ENCODE measurements around the gene PICALM. TPM values are rescaled to one million over a fixed set of nuclear protein-coding genes. Genes with fewer than 3 reads are reported as not detected.

The PICALM gene
- total RNA-seq, 1 donor from 2014 or later = 182 TPM

DNA sequence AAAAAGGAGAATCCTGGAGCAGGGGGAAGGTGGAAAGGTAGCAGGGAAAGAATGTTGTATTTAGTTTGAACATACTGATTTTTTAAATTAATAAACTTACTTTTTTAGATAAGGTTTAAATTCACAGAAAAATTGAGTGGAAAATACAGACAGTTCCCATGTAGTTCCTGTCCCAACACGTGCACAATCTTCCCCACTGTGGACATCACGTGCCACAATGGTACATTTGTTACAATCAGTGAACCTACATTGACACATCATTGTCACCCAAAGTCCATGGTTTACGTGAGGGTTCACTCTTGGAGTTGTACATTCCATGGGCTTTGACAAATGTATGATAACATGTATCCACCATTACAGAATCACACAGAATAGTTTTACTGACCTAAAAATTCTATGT is 10.5 kb upstream of the PICALM start:
- no peak for DNase-seq (ENCODE audit: low read depth)

DNA sequence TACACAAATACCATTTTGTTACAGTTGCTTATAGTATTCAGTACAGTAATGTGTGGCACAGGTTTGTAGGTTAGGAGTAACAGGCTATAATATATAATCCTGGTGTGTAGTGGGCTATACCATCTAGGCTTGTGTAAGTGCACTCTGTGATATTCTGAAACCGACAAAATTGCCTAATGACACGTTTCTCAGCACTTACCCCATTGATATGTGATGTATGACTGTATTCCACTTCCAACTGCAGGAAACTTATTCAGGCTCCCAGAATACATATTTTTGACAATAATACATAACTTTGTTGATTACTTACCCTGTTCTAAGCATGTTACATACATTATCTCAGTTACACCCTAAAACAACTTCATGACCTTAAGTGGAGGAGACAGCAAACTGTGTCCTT is 5.1 kb upstream of the PICALM start:
- DNase-seq (ENCODE audit: low read depth) = no peak

DNA sequence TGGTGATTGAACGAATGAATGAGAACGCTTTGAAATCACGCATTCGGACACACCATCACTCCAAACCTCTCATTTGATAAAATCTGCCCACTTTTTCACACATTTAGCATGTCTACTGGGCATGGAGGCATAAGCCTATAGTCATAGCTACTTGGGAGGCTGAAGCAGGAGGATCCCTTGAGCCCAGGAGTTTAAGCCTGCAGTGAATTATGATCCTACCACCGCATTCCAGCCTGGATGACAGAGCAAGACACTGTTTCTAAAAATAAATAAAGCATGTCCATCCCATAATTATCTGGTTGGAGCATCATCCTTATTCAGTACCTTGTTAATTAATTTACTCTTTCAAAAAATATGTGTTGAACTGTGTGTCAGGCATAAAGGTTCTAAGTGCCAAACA is 3.3 kb upstream of the PICALM start:
- peak; percentile 17 for DNase-seq (ENCODE audit: low read depth)

DNA sequence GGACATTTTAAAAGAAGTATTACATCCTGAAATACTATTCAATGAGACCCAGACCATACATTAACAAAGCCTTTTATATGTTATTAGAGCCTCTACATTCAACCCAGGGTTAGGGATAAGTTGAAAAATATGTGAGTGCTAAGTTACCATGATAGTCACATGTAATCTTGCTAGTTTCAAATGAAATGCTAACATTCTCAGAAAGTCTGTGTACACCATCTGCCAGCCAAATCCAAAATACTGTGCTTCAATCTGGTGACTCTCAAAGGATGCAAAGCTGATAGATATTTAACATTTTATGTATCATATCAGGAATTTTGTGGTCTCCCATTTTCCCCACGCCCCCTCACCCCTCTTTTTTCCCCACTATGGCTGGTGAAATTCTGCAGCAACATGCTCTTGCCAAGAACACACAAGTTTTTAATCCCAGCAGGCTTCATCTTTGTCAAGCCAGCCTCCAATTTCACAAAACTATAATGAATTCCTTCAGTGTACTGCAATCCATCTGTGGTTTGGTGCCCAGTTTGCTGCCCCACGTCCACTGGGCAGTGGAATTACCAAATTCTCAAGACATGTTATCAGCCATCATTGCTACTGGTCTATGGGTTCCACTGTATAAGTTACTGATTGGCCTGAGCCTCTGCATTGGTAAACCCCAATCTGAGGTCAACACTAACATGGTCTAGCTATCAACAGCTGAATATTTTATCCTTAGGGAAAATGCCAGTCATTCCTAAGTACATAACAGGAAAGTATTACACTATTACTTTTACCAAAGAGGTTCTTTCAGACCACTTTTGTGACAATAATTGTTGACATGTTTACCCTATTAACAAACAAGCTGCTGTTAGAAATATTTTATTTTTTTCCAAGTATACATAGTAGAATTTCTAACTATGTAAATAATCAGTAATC is 1.5 kb upstream of the PICALM start:
- peak; percentile 47 for DNase-seq (ENCODE audit: low read depth)

DNA sequence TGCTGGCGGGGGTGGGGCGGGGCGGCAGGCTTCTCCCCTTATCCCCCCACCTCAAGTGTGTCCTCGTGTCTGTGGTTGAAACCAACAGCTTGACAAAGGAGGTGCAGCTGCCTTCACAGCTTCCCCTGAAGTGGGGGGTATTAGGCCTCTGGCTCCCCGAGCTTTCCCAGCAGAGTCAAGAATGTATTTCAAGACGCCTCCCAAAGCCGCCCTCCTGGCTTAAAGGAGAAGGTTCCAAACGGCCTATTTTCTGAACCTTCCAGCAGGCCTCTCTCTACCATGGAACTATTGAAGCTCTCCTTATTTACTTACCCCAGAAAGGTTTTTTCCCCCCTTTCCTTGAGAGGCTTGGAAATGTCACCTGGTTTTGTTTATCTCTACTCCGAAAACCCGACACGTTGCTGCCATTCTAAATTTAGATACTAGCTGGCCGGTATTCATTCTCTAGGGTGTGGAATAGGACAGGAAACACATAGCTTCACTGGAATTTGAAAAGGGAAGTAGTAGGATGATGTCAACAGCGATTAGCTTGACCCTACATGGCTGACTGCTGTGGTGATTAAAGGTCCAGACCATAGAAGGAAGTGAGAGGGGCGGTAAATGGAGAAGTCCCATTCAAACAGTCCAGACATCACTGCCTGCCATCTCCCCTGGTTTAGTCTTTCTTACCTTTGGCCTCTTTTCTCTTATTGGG is 671 bp upstream of the PICALM start:
- peak; percentile 95 for DNase-seq (ENCODE audit: low read depth)

DNA sequence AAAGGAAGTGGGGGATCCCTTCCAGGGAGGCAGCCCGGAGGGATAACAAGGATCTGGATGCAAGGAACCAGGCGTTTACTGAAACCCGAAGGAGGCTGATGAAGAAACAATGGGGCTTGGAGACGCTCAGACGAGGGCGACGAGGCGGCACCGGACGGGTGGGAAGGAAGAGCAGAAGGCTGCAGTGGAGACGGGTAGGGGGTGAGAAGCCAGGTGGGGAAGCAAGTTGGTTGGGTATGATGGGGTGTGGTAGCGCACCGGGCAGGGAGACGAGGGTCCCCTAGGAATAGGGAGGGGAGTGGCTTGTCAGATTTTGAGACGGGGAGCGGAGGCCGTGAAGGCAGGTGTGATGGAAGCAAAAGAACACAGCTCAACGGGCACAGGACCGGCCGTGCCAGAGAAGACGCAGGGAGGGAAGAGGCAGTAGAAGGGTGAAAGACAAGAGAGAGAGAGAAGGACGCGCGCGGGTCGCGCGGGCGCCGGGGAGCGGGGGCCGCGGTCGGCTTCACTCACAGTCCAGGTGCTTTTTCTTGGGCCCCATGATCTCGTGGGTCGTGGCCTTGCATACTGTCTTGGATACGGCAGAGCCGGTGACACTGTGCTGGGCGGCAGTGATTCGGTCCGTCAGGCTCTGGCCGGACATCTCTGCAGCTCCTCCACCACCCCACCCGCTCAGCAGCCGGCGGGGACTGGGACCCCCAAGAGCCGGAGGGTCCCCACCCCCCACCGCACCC is 579 bp downstream of the PICALM start:
- no peak for DNase-seq (ENCODE audit: low read depth)

DNA sequence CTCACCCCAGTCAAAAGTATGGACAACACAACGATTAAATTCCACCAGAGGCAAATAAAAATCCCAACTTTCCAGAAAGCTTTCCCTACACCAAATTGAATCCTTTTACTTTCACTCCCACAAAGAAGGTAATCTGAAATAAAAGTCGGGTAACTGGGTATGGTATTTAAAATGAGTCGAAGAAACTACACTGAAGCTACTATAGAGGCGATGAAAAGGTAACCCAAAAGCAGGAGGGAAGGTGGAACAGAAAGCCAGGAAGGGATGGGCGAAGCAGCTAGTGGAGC is 1.1 kb downstream of the PICALM start:
- no peak for DNase-seq (ENCODE audit: low read depth)

DNA sequence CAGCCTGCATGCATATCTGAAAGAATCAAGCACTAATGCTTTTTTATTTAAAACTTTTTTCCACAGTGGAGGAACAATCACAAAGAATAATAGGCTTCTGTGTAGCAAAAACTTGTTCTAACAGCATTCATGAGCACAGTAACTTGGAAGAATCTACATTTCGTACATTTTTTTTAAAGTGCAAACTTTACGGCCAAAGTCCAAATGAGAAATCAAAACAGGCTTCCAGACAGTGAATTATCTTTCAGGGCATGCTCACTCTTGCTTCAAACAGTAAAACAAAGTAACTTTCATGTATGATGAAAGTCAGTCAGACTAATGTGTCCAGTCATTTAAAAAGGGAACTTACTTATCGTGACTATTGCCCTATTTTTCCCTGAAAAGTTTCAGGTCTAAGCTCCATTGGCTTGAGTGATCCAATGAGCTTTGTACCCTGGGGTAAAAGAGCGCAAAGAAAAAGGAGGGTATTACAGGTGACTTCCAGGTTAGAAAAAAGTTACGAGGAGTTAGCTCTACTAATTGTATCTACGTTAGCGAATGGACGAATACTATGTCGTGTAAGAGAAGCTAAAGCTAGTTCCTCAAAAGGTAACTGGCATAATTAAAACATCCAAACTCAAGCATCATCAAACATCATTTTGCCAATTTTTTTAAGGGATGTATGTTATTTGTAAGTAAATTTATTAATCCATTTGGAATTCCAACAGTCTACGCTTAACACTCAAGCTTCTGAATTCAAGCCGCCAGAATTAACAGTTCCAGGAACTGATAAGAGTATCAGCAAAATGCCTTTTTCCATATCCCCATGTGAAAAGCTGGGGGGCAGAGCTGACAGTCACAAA is 1.7 kb downstream of the PICALM start:
- DNase-seq (ENCODE audit: low read depth) = no peak

DNA sequence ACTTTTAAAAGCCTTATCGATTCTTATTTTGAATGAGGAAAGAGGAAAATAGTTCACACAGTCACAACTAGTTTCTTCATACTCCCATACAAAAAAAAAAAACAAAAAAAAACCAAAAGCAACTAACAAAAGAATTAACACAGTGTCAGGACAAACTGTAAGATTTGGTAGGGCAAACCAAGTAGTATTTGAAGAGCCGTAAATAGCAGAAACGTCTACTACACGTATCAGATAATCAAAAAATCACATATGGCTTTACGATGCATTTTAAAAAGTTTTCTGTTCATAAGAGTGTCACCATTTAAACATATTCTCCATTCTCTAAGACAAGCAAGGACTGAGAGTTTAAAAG is 2.3 kb downstream of the PICALM start:
- DNase-seq (ENCODE audit: low read depth) = no peak

DNA sequence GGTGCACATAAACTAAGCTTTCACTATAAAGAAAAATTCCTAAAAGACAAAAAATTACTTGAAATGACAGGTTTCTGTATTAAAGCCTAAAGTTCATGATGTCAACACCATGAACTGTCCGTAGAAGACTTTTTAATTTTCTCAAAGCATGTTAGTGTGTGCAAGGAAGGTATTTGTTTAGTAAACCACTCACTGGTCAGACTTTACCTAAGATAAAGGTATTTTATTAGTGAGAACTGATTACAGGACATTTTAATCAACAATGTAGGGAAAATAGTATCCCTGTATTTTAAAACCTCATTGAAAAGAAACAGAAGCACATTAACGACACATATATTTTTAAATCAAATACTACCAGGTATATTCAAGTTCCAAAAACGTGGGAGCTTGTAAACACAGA is 2.9 kb downstream of the PICALM start:
- no peak for DNase-seq (ENCODE audit: low read depth)

DNA sequence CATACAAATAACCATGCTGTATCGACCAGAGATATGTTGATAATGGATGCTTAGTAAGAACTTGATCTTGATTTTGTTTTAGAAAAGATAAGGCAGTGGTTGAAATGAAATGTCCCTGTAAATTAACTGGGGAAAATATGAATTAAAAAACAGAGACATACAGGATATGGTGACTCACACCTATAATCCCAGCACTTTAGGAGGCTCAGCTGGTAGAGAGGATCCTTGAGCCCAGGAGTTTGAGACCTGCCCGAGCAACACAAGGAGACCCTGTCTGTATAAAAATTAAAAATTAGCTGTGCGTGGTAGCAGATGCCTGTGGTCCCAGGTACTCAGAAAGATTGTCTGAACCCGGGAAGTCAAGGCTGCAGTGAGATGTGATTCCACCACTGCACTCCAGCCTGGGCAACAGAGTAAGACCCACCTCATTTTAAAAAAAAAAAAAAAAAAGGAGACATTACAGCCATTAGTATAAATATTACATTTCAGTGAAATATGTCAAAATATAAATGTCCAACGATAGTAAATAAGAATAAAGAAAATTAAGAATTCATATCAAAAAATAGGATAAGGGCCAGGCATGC is 4.6 kb downstream of the PICALM start:
- no peak for DNase-seq (ENCODE audit: low read depth)

DNA sequence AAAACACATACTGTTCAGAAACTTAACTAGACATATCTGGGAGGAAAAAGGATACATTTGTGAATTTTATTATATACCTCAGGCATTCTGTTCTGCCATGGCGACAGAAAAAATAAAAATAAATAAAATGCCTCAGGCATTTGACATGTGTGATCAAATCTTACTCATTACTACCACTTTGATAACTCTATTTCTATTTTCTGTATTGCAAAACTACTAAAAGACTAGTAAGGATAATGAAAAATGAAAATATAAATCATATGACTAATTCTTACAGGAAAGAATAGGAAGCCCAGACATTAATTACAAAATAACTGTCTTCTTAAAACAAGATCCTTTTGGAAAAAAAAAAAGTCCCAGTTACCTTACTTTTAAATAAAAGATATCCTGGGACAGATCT is 5.3 kb downstream of the PICALM start:
- no peak for DNase-seq (ENCODE audit: low read depth)

DNA sequence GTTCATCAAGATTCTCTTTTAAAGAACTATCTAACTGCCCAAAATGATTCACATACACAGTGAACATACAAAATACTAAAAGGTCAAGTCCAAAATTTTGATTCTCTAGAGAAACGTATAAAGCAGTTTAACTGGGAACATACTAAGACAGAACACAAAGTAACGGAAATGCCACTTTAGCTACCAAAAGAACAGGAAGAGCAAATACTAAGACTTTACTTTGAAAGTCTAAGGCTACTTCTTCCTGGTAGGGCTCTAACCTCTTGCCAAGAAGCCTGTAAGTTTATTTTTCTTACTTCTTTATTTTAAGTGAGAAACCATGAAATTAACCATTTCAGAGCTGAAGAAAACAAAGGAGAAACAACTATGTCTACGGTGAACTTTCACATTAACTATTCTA is 6.2 kb downstream of the PICALM start:
- DNase-seq (ENCODE audit: low read depth) = no peak

DNA sequence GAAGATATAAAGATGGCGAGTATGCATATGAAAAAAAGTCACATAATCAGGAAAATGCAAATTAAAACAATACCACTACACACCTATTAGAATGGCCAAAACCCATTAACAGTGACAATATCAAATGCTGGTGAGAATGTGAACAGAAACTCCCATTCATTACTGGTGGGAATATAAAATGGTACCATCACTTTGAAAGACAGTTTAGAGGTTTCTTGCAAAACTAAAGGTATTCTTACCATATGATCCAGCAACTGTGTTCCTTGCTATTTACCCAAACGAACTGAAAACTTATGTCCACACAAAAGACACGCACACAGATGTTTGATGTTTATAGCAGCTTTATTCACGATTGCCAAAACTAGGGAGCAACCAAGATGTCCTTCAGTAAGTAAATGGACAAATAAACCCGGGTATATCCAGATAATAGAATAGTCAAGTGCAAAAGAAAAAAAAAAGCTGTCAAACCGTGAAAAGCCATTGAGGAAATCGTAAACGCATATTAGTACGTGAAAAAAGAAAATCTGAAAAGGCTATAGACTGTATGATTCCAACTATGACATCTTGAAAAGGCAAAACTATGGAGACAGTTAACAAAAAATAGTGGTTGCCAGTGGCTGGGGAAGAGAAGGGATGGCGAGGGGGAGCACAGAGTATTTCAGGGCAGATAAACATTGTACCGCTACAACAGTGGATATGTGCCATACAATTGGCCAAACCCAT is 7.2 kb downstream of the PICALM start:
- no peak for DNase-seq (ENCODE audit: low read depth)

DNA sequence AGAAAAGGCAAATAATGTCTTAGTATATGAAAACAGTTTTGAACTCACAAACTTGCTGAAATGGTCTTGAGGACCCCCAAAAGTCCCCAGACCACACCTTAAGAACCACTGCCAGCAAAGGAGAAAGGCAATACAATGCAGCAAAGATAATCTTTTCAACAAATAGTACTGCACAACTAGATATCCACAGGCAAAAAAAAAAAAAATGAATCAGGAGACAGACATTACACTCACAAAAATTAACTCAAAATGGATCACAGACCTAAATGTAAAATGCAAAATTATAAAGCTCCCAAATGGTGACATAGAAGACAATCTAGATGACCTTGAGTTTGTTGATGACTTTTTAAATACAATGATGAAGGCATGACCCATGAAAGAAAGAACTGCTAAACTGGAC is 8.3 kb downstream of the PICALM start:
- DNase-seq (ENCODE audit: low read depth) = no peak

DNA sequence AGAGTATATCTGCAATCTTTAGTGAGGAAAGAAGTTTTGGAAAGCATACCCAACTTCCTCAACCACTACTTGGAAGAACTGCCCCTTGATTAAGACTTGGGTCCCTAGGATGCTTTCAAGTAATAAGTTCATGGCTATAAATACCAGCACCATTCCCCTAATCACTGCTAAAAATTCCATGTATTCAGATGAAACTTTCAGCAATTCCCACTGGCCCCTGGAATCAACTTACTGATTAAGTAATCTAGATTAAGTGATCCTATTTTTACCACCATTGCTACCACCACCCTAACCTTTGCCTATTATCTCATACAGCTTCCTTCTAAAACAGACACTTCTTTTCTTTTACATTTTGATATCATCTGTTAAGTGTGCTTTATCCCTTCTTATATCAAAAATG is 10.5 kb downstream of the PICALM start:
- no peak for DNase-seq (ENCODE audit: low read depth)

DNA sequence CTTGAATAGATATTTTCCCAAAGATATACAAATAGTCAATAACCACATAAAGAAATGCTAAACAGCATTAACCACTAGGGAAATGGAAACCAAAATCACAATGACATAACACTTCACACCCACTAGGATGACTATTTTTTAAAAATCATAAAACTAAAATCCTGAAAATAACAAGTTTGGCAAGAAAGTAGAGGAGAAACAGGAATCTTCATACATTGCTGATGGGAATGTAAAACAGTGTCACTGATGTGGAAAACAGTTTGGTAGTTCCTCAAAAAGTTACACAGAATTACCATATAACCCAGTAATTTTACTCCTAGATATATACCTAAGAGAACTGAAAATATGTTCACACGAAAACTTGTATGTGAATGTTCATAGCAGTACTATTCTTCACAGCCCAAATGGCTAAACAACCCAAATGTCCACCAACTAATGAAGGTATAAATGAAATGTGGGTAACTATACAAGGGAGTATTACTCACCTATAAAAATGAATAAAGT is 12.5 kb downstream of the PICALM start:
- no peak for DNase-seq (ENCODE audit: low read depth)

DNA sequence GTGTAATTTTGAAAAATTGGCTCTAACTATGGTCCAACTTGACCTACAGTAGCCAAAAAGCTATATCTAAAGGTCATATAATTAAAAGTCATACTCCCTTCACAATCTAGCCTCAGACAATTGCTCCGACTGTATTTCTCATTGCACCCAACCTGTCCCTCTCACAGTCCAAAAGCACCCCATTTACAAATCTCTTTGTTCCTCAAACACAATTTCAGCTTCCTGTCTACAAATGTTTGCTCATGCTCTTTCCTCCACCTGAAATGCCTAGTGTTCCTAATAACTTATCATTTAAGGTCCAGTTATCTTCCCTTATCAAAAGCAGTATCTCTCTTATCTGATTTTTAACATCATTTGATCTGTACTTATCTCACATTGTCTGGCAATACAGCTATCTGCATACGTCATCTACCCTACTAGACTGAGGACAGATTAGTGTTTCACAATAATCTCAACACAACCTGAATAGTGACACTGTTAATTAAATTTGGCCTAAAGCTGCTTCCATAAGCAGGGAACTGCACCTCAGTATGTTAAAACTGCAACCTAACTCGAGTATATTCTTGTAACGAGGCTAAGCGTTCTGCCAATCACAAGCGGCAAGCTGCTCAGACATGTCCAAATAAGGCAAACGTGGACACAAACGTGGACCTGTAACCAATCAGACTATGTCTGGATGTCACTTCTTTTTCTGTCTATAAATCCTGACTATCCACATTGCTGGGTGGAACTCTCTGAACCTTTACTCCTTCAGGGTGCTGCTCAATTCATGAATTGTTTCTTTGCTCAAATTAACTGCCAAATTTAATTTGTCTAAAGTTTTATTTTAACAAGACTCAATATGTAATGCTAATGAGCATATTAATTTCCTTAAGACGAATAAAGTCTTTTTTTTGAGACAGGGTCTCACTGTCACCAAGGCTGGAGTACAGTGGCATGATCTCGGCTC is 15.9 kb downstream of the PICALM start:
- no peak for DNase-seq (ENCODE audit: low read depth)

DNA sequence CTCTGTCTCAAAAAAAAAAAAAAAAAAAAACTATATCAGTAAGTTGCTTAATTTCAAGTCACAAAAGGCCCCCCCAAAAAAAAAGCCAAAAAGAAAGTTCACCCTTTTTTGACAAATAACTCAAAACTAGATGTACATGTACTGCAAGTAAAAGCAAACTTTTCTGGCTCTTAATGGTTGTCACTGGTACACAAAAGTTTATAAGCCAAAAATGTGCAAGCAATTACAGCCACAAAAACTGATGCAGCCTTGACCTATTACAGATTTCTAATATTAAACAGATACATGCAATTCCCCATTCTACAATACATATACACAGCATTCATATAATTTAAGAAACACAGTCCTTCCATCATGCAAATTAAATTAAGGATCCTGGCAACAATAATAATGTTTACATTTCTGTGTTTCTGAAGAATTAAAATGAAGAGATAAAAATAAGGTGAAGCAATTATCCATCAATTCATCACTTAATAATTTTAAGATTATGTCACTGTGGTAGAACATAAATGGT is 18.6 kb downstream of the PICALM start:
- no peak for DNase-seq (ENCODE audit: low read depth)
